GM12878 (cell line): ENCODE data around the gene DYNLT3. TPM values are rescaled to one million over a fixed set of nuclear protein-coding genes. Genes with fewer than 3 reads are reported as not detected.

Experiments used
- ATAC-seq: fragments of 200-7000 bp; cut with Tn5 transposase; 3 replicates; pipeline ENCODE4 v1.9.1; 2020; ENCODE audit warnings: mild to moderate bottlenecking, moderate library complexity
- BruUV-seq: library from RNA; stranded (reverse); fragments of 400-500 nt; replicated peaks from 2 replicates; lab custom pipeline; 2021; lab: Mats Ljungman, UMichigan
- CTCF ChIA-PET: fragments of 300-600 bp; sonication (Branson Sonifier 250); formaldehyde crosslinking; extraction: SDS; loops from one replicate; lab custom pipeline; 2021; ENCODE audit warnings: inconsistent platforms; lab: Yijun Ruan, JAX
- POLR2A ChIA-PET: fragments of 350-600 bp; formaldehyde crosslinking; extraction: SDS; loops from one replicate; lab custom pipeline; 2021; ENCODE audit warnings: inconsistent platforms; lab: Charles Lee
- RAD21 ChIA-PET: fragments of 300-600 bp; sonication (Branson Sonifier 250); formaldehyde crosslinking; loops from one replicate; lab custom pipeline; 2023; ENCODE audit warnings: antibody characterized with exemption; ENCODE audit not compliant: unreplicated experiment; lab: Charles Lee
- SMC1A ChIA-PET: fragments of 300-600 bp; sonication (Branson Sonifier 250); formaldehyde crosslinking; loops from one replicate; lab custom pipeline; 2023; ENCODE audit not compliant: unreplicated experiment, uncharacterized antibody; lab: Charles Lee
- DNase-seq: peaks from one replicate; pipeline ENCODE4 v3.0.0-alpha.2; 2011; ENCODE audit warnings: low read depth, low spot score
- FAIRE-seq: peaks from 3 replicates; lab custom pipeline; 2011; peaks lifted over from hg19 to GRCh38; lab: Jason Lieb, UNC
- H2AFZ ChIP-seq: 2 replicates; pipeline ENCODE4 v1.6.0; 2011; ENCODE audit warnings: low read depth, low read length, control low read depth; ENCODE audit not compliant: control insufficient read depth
- H3K27ac ChIP-seq: 2 replicates; pipeline ENCODE4 v1.5.1; 2011; ENCODE audit warnings: control low read depth; ENCODE audit not compliant: control insufficient read depth, insufficient read depth
- H3K27me3 ChIP-seq, 2 experiments: replicated peaks in 1 of 2; 2 replicates each; pipeline versions ENCODE4 v1.6.0 to v1.6.1; 2011; ENCODE audit warnings: low read length in 1 of 2; ENCODE audit not compliant: control insufficient read depth in 2 of 2, insufficient read depth in 2 of 2
- H3K36me3 ChIP-seq, 2 experiments: 2 replicates each; pipeline ENCODE4 v1.5.1; 2011; ENCODE audit warnings: low read length in 1 of 2; ENCODE audit not compliant: control insufficient read depth in 2 of 2, insufficient read depth in 2 of 2
- H3K4me1 ChIP-seq: 2 replicates; pipeline ENCODE4 v1.6.1; 2011; ENCODE audit warnings: mild to moderate bottlenecking, low read length, moderate library complexity, mixed read lengths; ENCODE audit not compliant: control insufficient read depth, insufficient read depth
- H3K4me2 ChIP-seq: 2 replicates; pipeline ENCODE4 v1.6.0; 2011; ENCODE audit warnings: control low read depth; ENCODE audit not compliant: control insufficient read depth, insufficient read depth
- H3K4me3 ChIP-seq: fragments of 200-600 bp; sonication (generic); 2 replicates; pipeline ENCODE4 v1.5.1; 2016
- H3K79me2 ChIP-seq: 2 replicates; pipeline ENCODE4 v1.6.0; 2011; ENCODE audit warnings: low read length; ENCODE audit not compliant: control insufficient read depth, insufficient read depth
- H3K9ac ChIP-seq: 2 replicates; pipeline ENCODE4 v1.8.0; 2011; ENCODE audit warnings: low read length, control low read depth, mixed read lengths; ENCODE audit not compliant: control insufficient read depth, insufficient read depth
- H3K9me3 ChIP-seq: replicated peaks from 3 replicates; pipeline ENCODE4 v1.5.1; 2011; ENCODE audit warnings: mild to moderate bottlenecking, low read length; ENCODE audit not compliant: control insufficient read depth, insufficient read depth
- H4K20me1 ChIP-seq: 2 replicates; pipeline ENCODE4 v1.6.0; 2011; ENCODE audit not compliant: control insufficient read depth, insufficient read depth
- ASH2L ChIP-seq: fragments of 300-600, 200-600 bp; sonication (generic); IDR thresholded peaks from 2 replicates; pipeline ENCODE4 v1.6.1; 2017; ENCODE audit warnings: low read depth, mild to moderate bottlenecking, borderline replicate concordance
- BACH1 ChIP-seq: fragments of 450-650 bp; IDR thresholded peaks from 2 replicates; pipeline ENCODE4 v1.6.1; 2017; ENCODE audit warnings: mild to moderate bottlenecking, borderline replicate concordance
- BCL11A ChIP-seq: IDR thresholded peaks from 2 replicates; pipeline ENCODE4 v1.6.1; 2011; ENCODE audit warnings: low read depth, low read length
- CBX5 ChIP-seq: sonication (generic); IDR thresholded peaks from 2 replicates; pipeline ENCODE4 v1.6.1; 2016; ENCODE audit warnings: low read depth, moderate library complexity, mild to moderate bottlenecking, inconsistent platforms
- DPF2 ChIP-seq: fragments of 450-650 bp; IDR thresholded peaks from 2 replicates; pipeline ENCODE4 v1.6.1; 2017; ENCODE audit warnings: mild to moderate bottlenecking
- FOXK2 ChIP-seq: fragments of 450-650 bp; IDR thresholded peaks from 2 replicates; pipeline ENCODE4 v1.6.1; 2017; ENCODE audit warnings: mild to moderate bottlenecking, moderate library complexity
- MXI1 ChIP-seq: fragments of 150-350 bp; IDR thresholded peaks from 2 replicates; pipeline ENCODE4 v1.6.1; 2011; ENCODE audit warnings: low read depth, mild to moderate bottlenecking, inconsistent platforms, low read length, improper control_type of control experiment
- PAX5 ChIP-seq: IDR thresholded peaks from 2 replicates; pipeline ENCODE4 v1.6.1; 2011; ENCODE audit warnings: low read depth, low read length, borderline replicate concordance
- RAD51 ChIP-seq: fragments of 450-650 bp; IDR thresholded peaks from 2 replicates; pipeline ENCODE4 v1.6.1; 2016; ENCODE audit warnings: moderate library complexity, mild to moderate bottlenecking, inconsistent platforms
- RUNX3 ChIP-seq: IDR thresholded peaks from 2 replicates; pipeline ENCODE4 v1.6.1; 2012; ENCODE audit warnings: low read length, inconsistent platforms
- ZNF207 ChIP-seq: fragments of 450-650 bp; IDR thresholded peaks from 2 replicates; pipeline ENCODE4 v1.6.1; 2014; ENCODE audit warnings: antibody characterized with exemption, mild to moderate bottlenecking, borderline replicate concordance
- WGBS: methylation state at CpG from one replicate; pipeline ENCODE4 v1.1.6; 2016; ENCODE audit warnings: low lambda C conversion rate; ENCODE audit not compliant: insufficient replicate concordance, insufficient coverage; ENCODE audit errors: missing lambda C conversion rate; 5-methylcytosine and 5-hydroxymethylcytosine counted together
- in situ Hi-C: fragments of 300-500 bp; cut with MboI; formaldehyde crosslinking; loops from 9 replicates; pipeline ENCODE4 v1.14.3; 2018; ENCODE audit warnings: mixed read lengths
- intact Hi-C: fragments of 100-400 bp; cut with micrococcal nuclease; formaldehyde crosslinking; loops from one replicate; pipeline ENCODE4 v1.14.2; 2022; ENCODE audit not compliant: unreplicated experiment
- polyA plus RNA-seq, 11 experiments: library from polyadenylated mRNA; depleted of rRNA in 4 of 11; unstranded in 6 of 11; stranded (reverse) in 5 of 11; fragments of >200 nt; fragmentation: Nextera tagmentation in 4 of 11; fragmentation: Illumina TruSeq in 1 of 11; extraction: Ambion mirVana in 4 of 11; extraction: Trizol in 1 of 11; gene quantifications; 1 replicate in 1 of 11; 2 replicates in 10 of 11; pipeline versions ENCODE4 v1.2.1 to v1.2.3, GENCODE V29; 2011 to 2016; ENCODE audit warnings: inconsistent platforms in 2 of 11, missing spikeins in 2 of 11, low read depth in 1 of 11
- total RNA-seq, 4 experiments: library from RNA; depleted of rRNA in 3 of 4; stranded (reverse); fragments of >200 nt in 3 of 4; fragmentation: Illumina TruSeq in 1 of 4; extraction: Trizol in 1 of 4; gene quantifications; 2 replicates each; pipeline versions ENCODE4 v1.2.1 to v1.2.3, GENCODE V29; 2013 to 2021
- TF ChIP-seq, protein P1 (sequence below): fragments of 450-650 bp; IDR thresholded peaks from 2 replicates; pipeline ENCODE4 v1.6.1; 2016; ENCODE audit warnings: mild to moderate bottlenecking
- TF ChIP-seq, protein P2 (sequence below): IDR thresholded peaks from 2 replicates; pipeline ENCODE4 v1.6.1; 2011; ENCODE audit warnings: low read depth, low read length, improper control_type of control experiment, borderline replicate concordance
- TF ChIP-seq, protein P3 (sequence below): IDR thresholded peaks from 2 replicates; pipeline ENCODE4 v1.6.1; 2012; ENCODE audit warnings: low read depth, low read length, improper control_type of control experiment
- TF ChIP-seq, protein P4 (sequence below): fragments of 450-650 bp; IDR thresholded peaks from 2 replicates; pipeline ENCODE4 v1.6.1; 2016; ENCODE audit warnings: mild to moderate bottlenecking, moderate library complexity, borderline replicate concordance
- TF ChIP-seq, protein P5 (sequence below): fragments of 450-650 bp; IDR thresholded peaks from 2 replicates; pipeline ENCODE4 v1.6.1; 2017; ENCODE audit warnings: mild to moderate bottlenecking, low read depth, inconsistent platforms; ENCODE audit not compliant: poor library complexity, severe bottlenecking

DYNLT3 gene
- total and polyA plus RNA-seq, 10 of the 15 experiments (the other 5 are each of a cell fraction or from before 2014, with no cell fraction given), result 8.0 to 19.2 (median 12.8) TPM

DNA sequence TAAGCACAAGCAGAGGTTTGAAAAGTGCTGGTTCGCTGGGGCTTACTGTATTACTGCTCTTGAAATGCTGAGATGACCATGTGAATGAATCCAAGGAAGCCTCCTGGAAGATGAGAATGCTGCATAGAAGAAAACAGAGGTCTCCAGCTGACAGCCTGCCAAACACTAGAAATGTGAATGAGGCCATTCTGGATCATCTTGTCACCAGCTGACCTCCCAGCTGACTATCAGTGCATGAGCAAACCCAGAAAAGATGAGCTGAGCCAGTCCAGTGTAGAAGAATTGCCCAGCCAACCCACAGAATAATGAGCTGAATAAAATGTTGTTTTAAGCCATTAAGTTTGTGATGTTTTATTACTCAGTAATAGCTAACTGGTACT, 49.1 kb upstream of the DYNLT3 start:
- ChIA-PET SMC1A (no interaction called here), CTCF (no interaction called here), POLR2A (no interaction called here), RAD21 (no interaction called here)
- BruUV-seq, result no TSS peak
- no peak overlapping the region for H2AFZ ChIP-seq
- H3K4me2 ChIP-seq, result no peak overlapping the region
- no peaks in the 10 kb centered on the region for H3K79me2 ChIP-seq
- DNase-seq (no peak), ATAC-seq (no peak), FAIRE-seq (no peak)
- intact Hi-C loops, result no loop called here
- in situ Hi-C loops, result no loop called here
- no peak overlapping the region for H3K27ac ChIP-seq
- no peaks in the 10 kb centered on the region for H3K27me3 ChIP-seq
- H3K9me3 ChIP-seq, result no peaks in the 10 kb centered on the region
- no peak overlapping the region for H3K4me3 ChIP-seq
- no peaks in the 10 kb centered on the region for H4K20me1 ChIP-seq
- WGBS, result 0% methylated on average over 1 of the region's 1 CpG
- TF ChIP-seq RAD51 (no peak), MXI1 (no peak), BACH1 (no peak), ZNF207 (no peak), BCL11A (no peak), ASH2L (no peak), CBX5 (no peak), DPF2 (no peak), PAX5 (no peak), RUNX3 (no peak), FOXK2 (no peak)
- TF ChIP-seq, protein P1, sequence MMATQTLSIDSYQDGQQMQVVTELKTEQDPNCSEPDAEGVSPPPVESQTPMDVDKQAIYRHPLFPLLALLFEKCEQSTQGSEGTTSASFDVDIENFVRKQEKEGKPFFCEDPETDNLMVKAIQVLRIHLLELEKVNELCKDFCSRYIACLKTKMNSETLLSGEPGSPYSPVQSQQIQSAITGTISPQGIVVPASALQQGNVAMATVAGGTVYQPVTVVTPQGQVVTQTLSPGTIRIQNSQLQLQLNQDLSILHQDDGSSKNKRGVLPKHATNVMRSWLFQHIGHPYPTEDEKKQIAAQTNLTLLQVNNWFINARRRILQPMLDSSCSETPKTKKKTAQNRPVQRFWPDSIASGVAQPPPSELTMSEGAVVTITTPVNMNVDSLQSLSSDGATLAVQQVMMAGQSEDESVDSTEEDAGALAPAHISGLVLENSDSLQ, result no peak
- TF ChIP-seq, protein P2, sequence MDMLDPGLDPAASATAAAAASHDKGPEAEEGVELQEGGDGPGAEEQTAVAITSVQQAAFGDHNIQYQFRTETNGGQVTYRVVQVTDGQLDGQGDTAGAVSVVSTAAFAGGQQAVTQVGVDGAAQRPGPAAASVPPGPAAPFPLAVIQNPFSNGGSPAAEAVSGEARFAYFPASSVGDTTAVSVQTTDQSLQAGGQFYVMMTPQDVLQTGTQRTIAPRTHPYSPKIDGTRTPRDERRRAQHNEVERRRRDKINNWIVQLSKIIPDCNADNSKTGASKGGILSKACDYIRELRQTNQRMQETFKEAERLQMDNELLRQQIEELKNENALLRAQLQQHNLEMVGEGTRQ, result no peak
- TF ChIP-seq, protein P3, sequence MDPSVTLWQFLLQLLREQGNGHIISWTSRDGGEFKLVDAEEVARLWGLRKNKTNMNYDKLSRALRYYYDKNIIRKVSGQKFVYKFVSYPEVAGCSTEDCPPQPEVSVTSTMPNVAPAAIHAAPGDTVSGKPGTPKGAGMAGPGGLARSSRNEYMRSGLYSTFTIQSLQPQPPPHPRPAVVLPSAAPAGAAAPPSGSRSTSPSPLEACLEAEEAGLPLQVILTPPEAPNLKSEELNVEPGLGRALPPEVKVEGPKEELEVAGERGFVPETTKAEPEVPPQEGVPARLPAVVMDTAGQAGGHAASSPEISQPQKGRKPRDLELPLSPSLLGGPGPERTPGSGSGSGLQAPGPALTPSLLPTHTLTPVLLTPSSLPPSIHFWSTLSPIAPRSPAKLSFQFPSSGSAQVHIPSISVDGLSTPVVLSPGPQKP, result no peak
- TF ChIP-seq, protein P4, sequence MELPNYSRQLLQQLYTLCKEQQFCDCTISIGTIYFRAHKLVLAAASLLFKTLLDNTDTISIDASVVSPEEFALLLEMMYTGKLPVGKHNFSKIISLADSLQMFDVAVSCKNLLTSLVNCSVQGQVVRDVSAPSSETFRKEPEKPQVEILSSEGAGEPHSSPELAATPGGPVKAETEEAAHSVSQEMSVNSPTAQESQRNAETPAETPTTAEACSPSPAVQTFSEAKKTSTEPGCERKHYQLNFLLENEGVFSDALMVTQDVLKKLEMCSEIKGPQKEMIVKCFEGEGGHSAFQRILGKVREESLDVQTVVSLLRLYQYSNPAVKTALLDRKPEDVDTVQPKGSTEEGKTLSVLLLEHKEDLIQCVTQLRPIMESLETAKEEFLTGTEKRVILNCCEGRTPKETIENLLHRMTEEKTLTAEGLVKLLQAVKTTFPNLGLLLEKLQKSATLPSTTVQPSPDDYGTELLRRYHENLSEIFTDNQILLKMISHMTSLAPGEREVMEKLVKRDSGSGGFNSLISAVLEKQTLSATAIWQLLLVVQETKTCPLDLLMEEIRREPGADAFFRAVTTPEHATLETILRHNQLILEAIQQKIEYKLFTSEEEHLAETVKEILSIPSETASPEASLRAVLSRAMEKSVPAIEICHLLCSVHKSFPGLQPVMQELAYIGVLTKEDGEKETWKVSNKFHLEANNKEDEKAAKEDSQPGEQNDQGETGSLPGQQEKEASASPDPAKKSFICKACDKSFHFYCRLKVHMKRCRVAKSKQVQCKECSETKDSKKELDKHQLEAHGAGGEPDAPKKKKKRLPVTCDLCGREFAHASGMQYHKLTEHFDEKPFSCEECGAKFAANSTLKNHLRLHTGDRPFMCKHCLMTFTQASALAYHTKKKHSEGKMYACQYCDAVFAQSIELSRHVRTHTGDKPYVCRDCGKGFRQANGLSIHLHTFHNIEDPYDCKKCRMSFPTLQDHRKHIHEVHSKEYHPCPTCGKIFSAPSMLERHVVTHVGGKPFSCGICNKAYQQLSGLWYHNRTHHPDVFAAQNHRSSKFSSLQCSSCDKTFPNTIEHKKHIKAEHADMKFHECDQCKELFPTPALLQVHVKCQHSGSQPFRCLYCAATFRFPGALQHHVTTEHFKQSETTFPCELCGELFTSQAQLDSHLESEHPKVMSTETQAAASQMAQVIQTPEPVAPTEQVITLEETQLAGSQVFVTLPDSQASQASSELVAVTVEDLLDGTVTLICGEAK, result no peak
- TF ChIP-seq, protein P5, sequence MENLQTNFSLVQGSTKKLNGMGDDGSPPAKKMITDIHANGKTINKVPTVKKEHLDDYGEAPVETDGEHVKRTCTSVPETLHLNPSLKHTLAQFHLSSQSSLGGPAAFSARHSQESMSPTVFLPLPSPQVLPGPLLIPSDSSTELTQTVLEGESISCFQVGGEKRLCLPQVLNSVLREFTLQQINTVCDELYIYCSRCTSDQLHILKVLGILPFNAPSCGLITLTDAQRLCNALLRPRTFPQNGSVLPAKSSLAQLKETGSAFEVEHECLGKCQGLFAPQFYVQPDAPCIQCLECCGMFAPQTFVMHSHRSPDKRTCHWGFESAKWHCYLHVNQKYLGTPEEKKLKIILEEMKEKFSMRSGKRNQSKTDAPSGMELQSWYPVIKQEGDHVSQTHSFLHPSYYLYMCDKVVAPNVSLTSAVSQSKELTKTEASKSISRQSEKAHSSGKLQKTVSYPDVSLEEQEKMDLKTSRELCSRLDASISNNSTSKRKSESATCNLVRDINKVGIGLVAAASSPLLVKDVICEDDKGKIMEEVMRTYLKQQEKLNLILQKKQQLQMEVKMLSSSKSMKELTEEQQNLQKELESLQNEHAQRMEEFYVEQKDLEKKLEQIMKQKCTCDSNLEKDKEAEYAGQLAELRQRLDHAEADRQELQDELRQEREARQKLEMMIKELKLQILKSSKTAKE, result no peak
- H3K9ac ChIP-seq, result no peak overlapping the region
- H3K4me1 ChIP-seq, result no peaks in the 10 kb centered on the region
- H3K36me3 ChIP-seq, result no peaks in the 10 kb centered on the region
